Thyroid gland (tissue), 4 donors: ENCODE results near the gene SNRPD3. TPM values are rescaled to one million over a fixed set of nuclear protein-coding genes. Genes with fewer than 3 reads are reported as not detected.
"Not testable (repeated sequence)": the region's sequence is repeated elsewhere in the genome, so short reads cannot be mapped to it uniquely, and the experiment has no call there.

Experiments used
- DNase-seq, 2 donors: peaks; one replicate each; pipeline ENCODE4 v3.0.0-alpha.2; 2019
- H3K27ac ChIP-seq, 3 donors: fragments of 200-600 bp; sonication (generic); 1 replicate in 2 of 3; 2 replicates in 1 of 3; pipeline ENCODE4 v1.5.1; 2016 to 2019; ENCODE audit warnings: mild to moderate bottlenecking in 1 of 3, moderate library complexity in 1 of 3
- H3K27me3 ChIP-seq: fragments of 200-600 bp; sonication (generic); one replicate; pipeline ENCODE4 v1.5.1; 2019
- H3K36me3 ChIP-seq, 2 donors: fragments of 200-600 bp; sonication (generic); one replicate each; pipeline ENCODE4 v1.5.1; 2016 to 2019
- H3K4me1 ChIP-seq, 2 donors: fragments of 200-600 bp; sonication (generic); one replicate each; pipeline ENCODE4 v1.5.1; 2017 to 2019
- H3K4me3 ChIP-seq, 3 donors: fragments of 200-600 bp; sonication (generic); replicated peaks in 1 of 3; 1 replicate in 2 of 3; 2 replicates in 1 of 3; pipeline ENCODE4 v1.5.1; 2016; ENCODE audit warnings: mild to moderate bottlenecking in 1 of 3
- H3K9me3 ChIP-seq: fragments of 200-600 bp; sonication (generic); one replicate; pipeline ENCODE4 v1.5.1; 2017
- CTCF ChIP-seq, 6 experiments: fragments of 200-600 bp in 3 of 6; fragments of 450-650 bp in 3 of 6; sonication (generic) in 3 of 6; IDR thresholded peaks; one replicate each; pipeline ENCODE4 v1.5.1; 2016 to 2019; ENCODE audit warnings: antibody characterized with exemption in 6 of 6, mild to moderate bottlenecking in 2 of 6, inconsistent platforms in 1 of 6, moderate library complexity in 1 of 6
- POLR2A ChIP-seq, 2 donors: fragments of 450-650 bp; IDR thresholded peaks; one replicate each; pipeline ENCODE4 v1.6.1; 2017; ENCODE audit warnings: antibody characterized with exemption in 2 of 2, mild to moderate bottlenecking in 2 of 2, moderate library complexity in 1 of 2
- WGBS, 2 donors: methylation state at CpG; one replicate each; pipeline ENCODE4 v1.1.5; 2017; 5-methylcytosine and 5-hydroxymethylcytosine counted together
- intact Hi-C: fragments of 100-400 bp; cut with DNase I; formaldehyde crosslinking; loops from one replicate; pipeline ENCODE4 v1.15.1; 2023
- total RNA-seq, 4 donors: library from RNA; depleted of rRNA; stranded (reverse); fragments of >200 nt; gene quantifications; one replicate each; pipeline ENCODE4 v1.2.3, GENCODE V29; 2016

The SNRPD3 gene
- total RNA-seq, 4 donors from 2014 or later, result 96.9 to 216 (median 145) TPM

DNA sequence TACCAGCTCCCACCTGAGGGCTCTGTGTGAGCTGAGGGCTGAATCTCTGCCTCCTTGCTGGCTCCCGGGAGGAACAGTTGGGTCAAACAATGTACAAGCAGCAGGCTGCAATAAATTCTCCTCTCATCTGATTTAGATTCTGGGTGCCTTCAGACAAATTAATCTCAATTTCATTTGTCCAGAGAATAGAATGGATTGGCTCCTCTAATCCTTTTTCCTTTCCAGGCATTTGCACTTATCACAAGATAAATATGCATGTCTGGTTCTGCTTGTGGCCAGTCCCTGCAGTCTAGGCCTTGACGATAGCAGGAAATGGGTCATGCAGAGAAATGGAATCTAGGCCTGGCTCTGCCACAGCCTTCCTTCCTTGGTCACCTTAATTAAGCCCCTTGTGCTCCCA lies 31.9 kb upstream of the SNRPD3 start:
- H3K27ac ChIP-seq, result no peak overlapping the region
- no peak overlapping the region for H3K4me3 ChIP-seq
- 89 to 93% methylated on average over 2 of the region's 2 CpGs for WGBS, 2 donors
- no peaks in the 10 kb centered on the region for H3K9me3 ChIP-seq
- DNase-seq, result no peak
- H3K4me1 ChIP-seq, result peaks cover 4 to 9% of the 10 kb centered on the region in 2 donors
- no peaks in the 10 kb centered on the region for H3K36me3 ChIP-seq
- TF ChIP-seq POLR2A (IDR thresholded peaks at IDR 0.05), result no peak
- no peak for TF ChIP-seq CTCF (IDR thresholded peaks at IDR 0.05)
- H3K27me3 ChIP-seq, result no peaks in the 10 kb centered on the region
- intact Hi-C loops, result loop anchor here (5.0 kb wide), 2 partner anchors 102 to 197 kb away; no protein-coding TSS in a partner anchor

DNA sequence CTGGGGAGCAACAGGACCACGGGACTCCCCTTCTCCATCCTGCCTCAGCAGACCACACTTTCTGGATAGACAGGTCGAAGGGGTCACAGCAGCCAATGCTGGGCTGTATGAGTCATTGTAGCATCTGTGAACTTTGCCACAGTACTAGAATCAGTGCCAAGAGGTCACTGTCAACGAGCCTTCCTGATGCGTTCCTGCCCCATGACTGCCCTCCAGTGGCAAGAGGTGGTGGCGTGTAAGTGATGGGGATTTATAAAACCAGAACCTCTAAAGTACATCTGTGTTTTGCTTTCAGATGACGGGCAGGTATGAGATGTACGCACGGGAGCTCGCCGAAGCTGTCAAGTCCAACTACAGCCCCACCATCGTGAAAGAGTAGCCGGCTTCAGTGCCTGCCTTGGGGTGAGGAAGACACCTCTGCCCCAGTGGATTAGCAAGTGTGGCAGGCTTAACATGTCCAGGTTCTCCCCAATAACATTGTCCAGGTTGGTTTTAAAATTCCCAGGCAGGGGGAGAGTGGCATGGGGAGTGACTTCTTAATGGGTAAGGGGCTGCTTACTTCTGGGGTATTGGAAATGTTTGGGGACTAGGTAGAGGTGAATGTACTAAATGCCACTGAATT lies 30.3 kb upstream of the SNRPD3 start:
- intact Hi-C loops, result no loop called here
- TF ChIP-seq CTCF (IDR thresholded peaks at IDR 0.05) (peak; percentile 68 to 88 (median 78)), POLR2A (IDR thresholded peaks at IDR 0.05) (no peak)
- DNase-seq, result peak; percentile 72 to 75
- peaks cover 4 to 9% of the 10 kb centered on the region in 2 donors for H3K4me1 ChIP-seq
- 10 to 11% methylated on average over 5 to 12 of the region's 12 CpGs for WGBS, 2 donors
- no peaks in the 10 kb centered on the region for H3K9me3 ChIP-seq
- no peak overlapping the region for H3K27ac ChIP-seq
- H3K36me3 ChIP-seq, result no peaks in the 10 kb centered on the region
- no peak overlapping the region for H3K4me3 ChIP-seq
- no peaks in the 10 kb centered on the region for H3K27me3 ChIP-seq

- Histone ChIP-seq H3K27ac (no peak overlapping the region), H3K9me3 (no peaks in the 10 kb centered on the region), H3K4me3 (no peak overlapping the region), H3K4me1 (peaks cover 4 to 8% of the 10 kb centered on the region in 2 donors), H3K36me3 (no peaks in the 10 kb centered on the region), H3K27me3 (no peaks in the 10 kb centered on the region)
- intact Hi-C loops, result no loop called here
- no peak for TF ChIP-seq POLR2A (IDR thresholded peaks at IDR 0.05)
- WGBS, 2 donors, result 86 to 92% methylated on average over 2 of the region's 2 CpGs
- DNase-seq, result no peak
These were observed 29.6 kb upstream of the SNRPD3 start for GRCh38 chr22:24526191-24526590.

- DNase-seq, result no peak
- no peaks in the 10 kb centered on the region for H3K36me3 ChIP-seq
- TF ChIP-seq POLR2A (IDR thresholded peaks at IDR 0.05), result no peak
- no peak for TF ChIP-seq CTCF (IDR thresholded peaks at IDR 0.05)
- H3K4me1 ChIP-seq, result peaks cover 0 to 3% of the 10 kb centered on the region in 2 donors
- no peaks in the 10 kb centered on the region for H3K9me3 ChIP-seq
- no peak overlapping the region for H3K27ac ChIP-seq
- no peak overlapping the region for H3K4me3 ChIP-seq
- no peaks in the 10 kb centered on the region for H3K27me3 ChIP-seq
- 87 to 88% methylated on average over 2 of the region's 2 CpGs for WGBS, 2 donors
- intact Hi-C loops, result no loop called here
These were observed 25.9 kb upstream of the SNRPD3 start for GRCh38 chr22:24529898-24530297.

DNA sequence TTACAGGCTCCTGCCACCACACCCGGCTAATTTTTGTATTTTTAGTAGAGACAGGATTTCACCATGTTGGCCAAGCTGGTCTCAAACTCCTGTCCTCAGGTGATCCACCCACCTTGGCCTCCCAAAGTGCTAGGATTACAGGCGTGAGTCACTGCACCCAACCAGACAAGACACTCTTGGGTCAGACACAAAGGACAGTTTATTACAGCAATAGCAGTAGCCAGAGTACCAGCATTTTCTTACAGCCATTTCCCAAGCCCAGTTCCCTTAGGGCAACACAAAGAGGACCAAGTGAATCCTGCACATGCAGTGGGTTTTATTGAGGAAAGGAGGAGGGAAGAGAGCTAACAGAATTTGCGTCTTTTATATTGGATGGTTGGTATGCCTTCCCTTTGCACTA lies 24.8 kb upstream of the SNRPD3 start:
- H3K4me1 ChIP-seq, intact Hi-C loops: not testable (repeated sequence)

DNA sequence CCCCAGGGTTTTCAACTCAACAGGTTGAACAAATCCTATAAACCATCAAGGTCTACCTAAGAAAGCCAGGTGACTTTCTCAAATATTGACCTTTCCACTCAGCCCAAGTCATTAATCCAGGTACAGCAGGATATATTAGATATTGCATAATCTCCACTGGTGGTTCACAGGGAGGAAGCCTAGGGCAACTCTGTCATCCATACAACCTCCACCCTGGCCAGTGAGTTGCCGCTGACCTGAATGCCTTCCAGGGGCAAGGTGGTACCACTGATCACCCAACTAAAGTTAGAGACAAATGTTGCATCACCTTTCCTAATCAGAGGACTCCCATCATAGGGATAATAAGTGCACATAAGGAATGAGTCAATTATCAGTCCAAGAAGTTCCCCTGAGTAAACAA lies 23.7 kb upstream of the SNRPD3 start:
- no peaks in the 10 kb centered on the region for H3K27me3 ChIP-seq
- no peak for DNase-seq
- H3K27ac ChIP-seq, result no peak overlapping the region
- no peaks in the 10 kb centered on the region for H3K36me3 ChIP-seq
- H3K4me1 ChIP-seq, result no peaks in the 10 kb centered on the region
- no peak for TF ChIP-seq CTCF (IDR thresholded peaks at IDR 0.05)
- no peak for TF ChIP-seq POLR2A (IDR thresholded peaks at IDR 0.05)
- H3K9me3 ChIP-seq, result no peaks in the 10 kb centered on the region
- no peak overlapping the region for H3K4me3 ChIP-seq
- intact Hi-C loops, result no loop called here
- WGBS, 2 donors, result 100% methylated on average over 1 of the region's 1 CpG

More for the DNA sequence above, 24.8 kb upstream of the SNRPD3 start:
- 90 to 93% methylated on average over 3 of the region's 3 CpGs for WGBS, 2 donors
- H3K27me3 ChIP-seq, H3K4me3 ChIP-seq, H3K36me3 ChIP-seq, H3K9me3 ChIP-seq, H3K27ac ChIP-seq, DNase-seq: not testable (repeated sequence)
